HK-2 (cell line): ENCODE data around the gene NRXN3.
"Not testable (repeated sequence)": the region's sequence is repeated elsewhere in the genome, so short reads cannot be mapped to it uniquely, and the experiment has no call there.

Experiments used
- DNase-seq: peaks from one replicate; pipeline ENCODE4 v3.0.0-alpha.2; 2018; ENCODE audit not compliant: unreplicated experiment

Gene NRXN3

DNA sequence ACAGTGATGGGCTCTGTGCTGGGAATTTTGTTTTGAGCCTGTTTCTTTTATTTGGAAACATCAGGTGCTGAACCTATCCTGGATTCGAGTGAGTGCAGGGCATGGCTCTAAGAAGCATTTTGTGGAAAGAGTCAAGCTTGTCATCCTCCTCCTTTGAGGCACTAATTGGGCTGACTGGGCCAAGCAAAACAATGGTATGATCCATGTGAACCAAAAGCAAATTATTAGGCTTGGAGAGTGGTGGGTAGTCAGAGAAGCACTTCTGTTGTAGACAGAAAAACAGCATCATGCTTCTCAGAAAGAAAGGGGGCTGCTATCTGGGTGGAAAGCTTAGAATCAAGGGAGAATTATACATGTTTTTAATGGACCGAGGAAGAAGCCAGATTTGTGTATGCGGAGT, 1559.6 kb downstream of the NRXN3 start:
- no peak for DNase-seq

DNA sequence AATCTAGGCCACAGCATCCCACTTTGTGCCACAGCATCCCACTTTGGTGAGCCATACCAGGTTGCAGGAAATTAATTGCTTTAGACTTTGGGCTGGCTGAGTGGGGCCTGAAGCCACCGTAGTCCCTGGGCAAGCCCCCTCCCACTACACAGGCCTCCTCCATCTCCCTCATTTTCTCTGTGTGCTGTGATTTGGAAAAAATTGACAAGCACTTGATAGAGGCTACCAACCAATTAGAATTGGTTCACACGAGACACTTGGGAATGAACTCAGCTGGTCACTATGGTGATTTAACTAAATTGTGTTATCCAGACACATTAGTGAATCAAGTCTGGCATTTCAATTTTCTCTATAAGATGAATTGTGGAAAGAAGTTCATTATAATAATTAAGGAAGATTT, 1560.0 kb downstream of the NRXN3 start:
- DNase-seq = no peak

DNA sequence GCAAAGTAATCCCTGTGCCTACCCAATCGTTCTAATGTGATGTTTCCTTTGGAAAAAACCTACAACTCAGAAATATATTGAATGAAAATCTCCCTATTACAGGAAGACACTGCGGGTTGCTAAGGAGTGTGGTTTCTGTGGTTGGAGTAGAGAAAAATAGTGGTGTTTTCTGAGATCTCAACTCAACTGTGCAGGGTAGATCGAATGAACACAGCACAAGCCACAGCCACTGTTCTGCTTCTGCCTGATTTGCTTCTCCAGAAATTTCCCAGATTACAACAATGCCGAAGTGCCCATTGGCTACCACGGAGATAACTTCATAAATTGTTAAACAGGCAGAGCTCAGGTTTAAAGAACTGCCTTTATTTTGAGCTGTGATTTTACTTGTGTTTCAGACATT, 1560.8 kb downstream of the NRXN3 start:
- no peak for DNase-seq

DNA sequence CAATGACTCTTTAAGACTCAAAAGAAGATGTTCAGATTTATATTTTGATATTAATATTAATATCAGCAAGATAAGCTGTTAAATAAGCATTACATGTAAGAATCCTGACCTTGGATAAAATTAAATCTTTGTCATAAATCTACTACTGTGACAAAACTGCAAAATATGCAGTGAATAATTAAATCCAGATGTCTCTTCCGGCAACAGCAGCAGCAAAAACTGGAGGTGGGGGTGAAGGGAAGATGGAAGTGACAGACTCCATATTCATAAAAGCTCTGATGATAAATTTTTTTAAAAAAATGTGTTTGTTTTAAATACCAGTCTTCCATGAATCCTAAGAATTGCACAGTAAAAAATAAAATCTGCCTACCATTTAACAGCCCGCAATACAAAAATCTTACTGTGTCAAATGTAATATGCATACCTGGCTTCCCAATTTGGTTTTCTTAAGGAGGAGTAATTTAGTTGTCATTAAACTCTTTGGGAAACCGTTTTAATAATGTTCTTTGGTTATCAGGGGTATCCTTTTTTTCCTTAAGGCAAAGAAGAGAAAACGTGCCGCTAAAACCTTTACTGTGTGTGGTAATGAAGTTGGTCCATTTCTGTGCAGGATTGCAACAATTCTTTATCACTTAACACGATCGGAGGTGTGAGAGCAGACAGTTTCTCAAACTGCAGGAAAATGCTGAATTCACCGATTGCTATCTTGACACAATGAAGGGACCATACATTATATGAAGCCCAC, 1562.9 kb downstream of the NRXN3 start:
- DNase-seq = no peak

DNA sequence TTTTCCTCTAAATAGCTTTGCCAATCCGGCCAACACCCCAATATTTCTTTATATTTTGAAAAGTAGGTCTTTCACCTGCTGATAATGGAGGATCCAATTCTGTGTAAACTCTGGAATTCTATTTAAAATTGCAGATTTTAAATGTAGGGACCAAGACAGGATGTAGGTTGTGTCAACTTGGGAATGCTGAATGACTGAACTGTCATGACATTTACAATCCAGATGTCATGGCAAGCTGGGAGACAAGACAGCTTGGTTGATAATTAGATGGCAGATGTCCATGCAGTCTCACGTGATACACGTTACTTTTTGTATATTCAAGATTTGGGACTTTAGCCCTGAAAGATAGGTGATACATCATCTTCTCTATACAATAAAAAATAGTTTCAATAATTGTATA, 1564.0 kb downstream of the NRXN3 start:
- no peak for DNase-seq

DNA sequence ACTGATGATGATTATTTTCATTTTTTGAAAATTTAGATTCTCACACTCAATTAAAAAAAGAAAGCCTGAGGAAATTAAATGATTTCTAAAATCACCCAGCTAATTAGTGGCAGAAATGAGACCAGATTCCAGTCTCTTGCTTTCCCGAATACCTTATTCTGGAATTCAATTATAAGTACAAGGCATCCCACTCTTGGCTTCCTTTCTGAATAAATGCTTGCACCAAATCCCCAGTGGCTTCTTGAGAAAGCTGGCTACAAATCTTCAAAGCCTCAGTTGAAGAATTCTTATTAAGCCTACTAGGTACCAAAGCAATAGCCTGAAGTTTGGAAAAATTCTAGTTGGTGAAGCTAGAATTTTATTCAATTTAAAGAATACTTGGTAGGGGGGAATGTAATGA, 1564.5 kb downstream of the NRXN3 start:
- no peak for DNase-seq

DNA sequence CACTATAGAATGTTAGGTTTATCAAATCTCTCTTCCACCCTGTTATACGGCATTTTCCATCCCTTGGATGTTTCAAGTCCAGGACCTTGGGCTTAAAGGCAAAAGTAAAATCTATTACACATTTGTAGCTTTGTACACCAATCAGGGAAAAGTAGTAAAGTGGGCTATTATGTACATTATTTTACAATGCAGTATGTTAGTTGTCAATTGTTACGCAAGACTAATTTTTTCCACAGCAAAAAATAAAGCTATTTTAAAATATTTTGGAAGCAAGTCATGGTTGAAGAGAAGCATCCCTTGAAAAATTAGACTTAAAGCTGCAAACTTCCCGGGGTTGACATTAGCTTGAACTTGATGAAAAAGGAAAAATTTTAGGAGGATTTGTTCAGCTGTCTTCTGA, 1564.9 kb downstream of the NRXN3 start:
- no peak for DNase-seq

DNA sequence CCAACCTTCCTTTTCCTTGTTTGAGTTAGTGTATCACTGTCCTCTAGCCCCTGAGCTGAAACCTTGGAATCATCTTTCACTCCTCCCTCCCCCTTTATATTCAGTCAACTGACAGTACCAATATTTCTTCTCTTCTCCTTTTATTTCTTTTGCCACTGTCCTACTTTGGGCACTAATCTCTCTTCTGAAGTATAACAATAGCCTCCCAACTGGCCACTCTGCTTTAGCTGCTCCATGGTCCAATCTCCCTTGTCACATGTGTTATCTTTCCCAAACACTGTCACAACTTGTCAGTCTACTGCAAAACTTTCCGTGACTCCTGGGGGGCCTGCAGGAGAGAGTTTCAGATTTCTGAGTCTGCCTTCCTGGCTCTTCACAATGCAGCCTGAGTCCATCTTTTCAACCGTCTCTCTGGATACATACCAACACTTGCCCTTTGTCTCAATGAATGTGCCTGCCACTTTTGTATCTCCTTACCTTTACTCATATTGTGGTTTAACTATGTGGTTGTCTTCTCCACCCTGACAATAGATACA, 1570.0 kb downstream of the NRXN3 start:
- DNase-seq = no peak

DNA sequence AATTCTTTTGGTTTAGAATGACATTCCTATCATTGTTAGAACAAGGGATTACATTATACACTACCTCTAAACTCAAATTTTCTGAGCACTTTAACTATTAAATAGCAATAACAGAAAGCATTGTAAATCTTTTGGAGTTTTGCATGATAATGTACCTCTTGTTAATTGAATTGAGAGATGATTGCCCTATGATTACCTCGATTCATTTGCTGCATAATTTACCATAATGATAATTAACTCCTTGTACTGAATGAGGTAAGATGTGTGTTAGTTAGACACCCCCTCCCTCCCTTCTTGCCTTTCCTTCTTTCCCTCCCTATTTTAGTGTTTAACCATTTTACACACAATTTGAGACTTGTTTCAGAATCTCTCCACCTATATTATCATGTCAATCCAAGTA, 1572.0 kb downstream of the NRXN3 start:
- DNase-seq = no peak

DNA sequence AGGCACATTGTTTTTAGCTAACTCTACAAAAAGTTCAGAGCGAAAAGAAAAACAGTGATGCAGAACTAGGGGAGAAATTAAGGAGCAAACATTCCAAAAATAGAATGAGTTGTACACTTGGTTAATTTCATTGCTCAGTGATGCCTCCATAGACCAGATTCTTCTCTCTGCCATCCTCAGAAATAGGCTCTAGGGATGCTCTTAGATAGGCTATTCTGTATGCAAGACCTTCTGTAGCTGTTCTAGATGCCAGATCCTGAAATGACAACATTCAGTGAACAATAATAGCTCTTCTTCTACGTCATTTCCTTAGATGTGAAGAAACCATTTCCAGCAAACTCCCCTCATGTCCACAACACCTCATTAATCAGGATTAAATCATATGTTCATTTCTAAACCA, 1574.9 kb downstream of the NRXN3 start:
- no peak for DNase-seq

DNA sequence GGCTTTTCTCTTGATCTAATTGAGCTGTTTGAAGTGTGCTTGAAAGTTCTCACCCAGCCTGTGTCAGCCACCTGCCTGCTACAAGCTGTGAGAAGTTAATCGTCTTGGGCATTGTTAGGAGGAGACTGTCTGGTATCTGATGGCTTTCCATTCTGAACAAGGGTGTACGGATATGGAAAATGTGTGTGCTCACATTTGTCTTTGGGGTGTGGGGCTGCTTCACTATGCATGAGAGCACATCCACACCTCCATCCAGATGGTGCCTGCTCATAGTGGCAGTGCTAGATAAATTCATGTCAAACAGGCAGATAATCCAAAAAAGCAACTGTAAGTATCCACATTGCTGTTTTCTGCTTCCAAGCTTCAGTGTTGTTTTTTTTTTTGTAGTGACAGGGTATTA, 1578.9 kb downstream of the NRXN3 start:
- DNase-seq = no peak

DNA sequence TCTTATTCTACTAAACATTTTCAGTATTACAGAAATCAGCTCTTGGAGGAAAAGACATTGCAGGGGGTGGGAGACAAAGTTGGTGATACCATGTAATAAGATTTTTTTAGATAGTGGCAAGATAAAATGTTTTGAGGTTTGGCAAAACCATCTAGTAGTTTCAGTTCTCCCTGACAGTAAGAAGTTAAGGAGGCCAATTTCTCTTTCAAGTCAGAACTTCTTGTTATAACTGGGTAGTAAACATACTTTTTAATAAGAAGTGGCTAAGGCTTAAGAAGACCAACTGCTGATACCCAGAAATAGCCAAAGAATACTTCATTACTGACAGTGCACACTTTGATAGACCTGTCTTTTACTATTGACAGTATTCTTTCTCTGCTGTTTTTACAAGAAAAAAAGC, 1588.8 kb downstream of the NRXN3 start:
- DNase-seq = no peak

DNA sequence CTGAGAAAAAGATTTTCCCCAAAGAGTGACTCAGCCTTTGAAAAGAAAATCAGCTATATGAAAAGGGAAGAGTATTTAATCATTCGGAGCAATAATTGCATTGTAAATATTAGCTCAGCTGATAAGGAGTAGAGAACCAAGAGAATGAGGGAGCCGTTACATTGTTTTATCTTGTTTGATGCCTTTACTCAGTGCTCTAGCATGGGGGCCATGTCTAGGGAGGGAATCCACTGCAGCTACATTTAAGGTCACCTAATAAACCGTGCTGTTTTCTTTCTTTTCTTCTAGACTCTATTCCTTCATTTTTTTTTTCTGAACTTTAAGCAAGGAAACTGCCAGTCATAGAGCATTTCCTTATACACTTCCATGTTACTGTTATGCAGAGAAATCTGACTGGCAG, 1594.2 kb downstream of the NRXN3 start:
- DNase-seq = no peak

DNA sequence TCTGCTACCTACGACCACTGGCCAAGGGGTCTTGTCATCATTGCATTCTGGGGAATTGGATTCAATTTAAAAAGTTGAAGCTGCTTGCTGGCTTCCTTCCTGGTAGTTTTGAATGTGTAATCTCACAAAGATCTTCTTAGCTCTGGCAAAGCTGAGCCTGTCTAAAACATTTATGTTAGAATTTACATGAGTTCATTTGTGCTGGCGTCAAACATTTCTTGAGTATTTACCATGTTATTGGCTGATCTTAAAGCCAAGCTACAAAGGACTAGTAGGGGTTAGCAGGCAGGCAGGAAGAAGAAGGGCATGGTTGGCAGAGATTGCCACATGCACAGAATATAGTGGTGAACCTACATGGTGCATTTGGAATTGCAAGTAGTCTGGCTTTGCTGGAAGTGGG, 1596.3 kb downstream of the NRXN3 start:
- DNase-seq = no peak

DNA sequence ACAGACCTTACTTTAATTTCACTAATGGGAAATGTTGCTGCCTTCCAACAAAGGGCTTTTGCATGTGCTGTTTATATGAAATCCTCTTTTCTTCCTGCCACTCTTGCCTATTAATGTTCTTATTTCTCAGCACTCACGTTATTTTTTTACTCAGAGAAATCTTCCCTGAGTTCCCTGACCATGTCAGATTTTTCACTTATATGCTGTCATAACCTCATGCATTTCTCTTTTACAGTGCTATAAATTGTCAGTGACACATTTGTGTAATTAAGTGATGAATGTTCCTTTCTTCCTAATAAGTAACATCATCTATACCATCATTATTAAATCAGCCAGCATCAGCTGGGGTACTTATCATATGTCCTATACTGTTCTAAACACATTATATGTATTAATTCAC, 1597.1 kb downstream of the NRXN3 start:
- no peak for DNase-seq

DNA sequence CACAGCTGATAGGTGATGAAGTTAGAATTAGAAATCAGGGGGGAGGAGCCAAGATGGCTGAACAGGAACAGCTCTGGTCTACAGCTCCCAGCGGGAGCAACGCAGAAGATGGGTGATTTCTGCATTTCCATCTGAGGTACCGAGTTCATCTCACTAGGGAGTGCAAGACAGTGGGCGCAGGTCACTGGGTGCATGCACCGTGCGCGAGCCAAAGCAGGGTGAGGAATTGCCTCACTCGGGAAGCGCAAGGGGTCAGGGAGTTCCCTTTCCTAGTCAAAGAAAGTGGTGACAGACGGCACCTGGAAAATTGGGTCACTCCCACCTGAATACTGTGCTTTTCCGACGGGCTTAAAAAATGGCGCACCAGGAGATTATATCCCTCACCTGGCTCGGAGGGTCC, 1597.5 kb downstream of the NRXN3 start:
- not testable (repeated sequence) for DNase-seq

DNA sequence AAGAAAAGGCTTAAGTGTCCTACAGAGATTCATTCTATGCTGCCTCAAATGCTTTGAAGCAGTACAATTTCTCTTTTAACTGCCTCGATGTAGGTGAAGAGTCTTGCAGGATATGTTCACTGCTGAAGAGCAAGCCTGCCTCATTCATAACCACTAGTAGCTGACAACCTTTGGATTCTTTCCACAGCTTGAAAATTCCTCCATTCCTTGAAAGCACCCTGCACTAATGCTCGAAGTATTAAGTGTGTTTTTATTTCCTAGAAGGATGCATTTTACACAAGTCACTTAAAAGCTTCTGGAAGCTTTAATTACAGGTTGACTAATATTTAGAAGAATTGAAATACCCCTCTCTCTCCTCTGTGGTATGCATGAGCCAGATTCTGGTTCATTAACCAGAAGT, 1611.7 kb downstream of the NRXN3 start:
- DNase-seq = no peak

DNA sequence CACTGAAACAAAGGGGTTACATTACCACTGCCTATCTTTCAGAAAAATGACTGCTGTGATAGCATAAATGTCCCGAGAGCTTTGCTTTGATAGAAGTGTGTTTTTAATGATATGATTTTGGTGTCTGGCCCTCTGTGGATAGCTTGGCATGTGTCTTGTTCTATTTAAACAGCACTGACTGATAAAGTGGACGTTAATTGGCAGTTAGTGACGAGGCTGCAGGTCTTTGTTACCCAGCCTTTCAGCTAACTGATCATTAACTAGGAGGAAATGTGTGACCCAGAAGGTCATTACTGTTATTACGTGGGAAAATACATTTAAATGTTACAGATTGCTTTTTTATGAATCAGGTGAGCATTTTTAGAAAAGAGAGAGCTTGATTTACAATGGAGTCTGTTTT, 1612.9 kb downstream of the NRXN3 start:
- no peak for DNase-seq

DNA sequence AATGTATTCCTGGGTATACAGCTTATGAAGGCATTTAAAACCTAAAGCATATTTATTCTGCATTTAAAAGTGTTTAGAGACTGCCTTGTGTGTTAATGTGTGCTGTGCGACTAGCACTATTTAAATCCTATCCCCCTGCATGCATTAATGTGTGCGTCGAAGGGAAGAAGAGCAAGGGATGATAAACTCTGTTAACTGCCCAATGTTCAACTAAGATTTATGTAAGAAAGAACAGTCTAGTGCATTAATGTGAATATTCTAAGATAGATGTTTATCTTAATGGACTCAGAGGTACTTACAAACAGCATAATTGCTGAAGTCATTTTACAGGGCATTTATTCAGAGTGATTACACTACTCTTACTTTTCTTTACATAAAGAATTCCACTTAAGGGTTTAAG, 1616.3 kb downstream of the NRXN3 start:
- DNase-seq = no peak

DNA sequence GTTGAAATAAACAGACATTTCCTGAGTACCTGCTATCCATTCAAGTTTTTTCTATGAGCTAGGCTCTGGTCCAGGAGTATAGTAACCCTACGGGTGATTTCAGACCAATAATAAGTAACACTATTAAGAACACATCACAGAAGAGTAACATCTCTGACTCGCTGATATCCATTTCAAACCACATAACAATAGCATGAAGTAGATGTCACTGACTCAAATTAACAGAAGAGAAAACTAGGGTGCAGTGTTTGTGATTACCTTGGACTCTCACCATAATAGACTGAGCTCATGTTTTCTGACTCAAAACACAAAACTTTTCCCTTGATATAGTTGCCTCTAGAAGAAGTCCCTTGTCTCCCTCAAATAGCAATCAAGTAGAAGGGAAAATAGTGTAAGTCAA, 1618.2 kb downstream of the NRXN3 start:
- DNase-seq = no peak

DNA sequence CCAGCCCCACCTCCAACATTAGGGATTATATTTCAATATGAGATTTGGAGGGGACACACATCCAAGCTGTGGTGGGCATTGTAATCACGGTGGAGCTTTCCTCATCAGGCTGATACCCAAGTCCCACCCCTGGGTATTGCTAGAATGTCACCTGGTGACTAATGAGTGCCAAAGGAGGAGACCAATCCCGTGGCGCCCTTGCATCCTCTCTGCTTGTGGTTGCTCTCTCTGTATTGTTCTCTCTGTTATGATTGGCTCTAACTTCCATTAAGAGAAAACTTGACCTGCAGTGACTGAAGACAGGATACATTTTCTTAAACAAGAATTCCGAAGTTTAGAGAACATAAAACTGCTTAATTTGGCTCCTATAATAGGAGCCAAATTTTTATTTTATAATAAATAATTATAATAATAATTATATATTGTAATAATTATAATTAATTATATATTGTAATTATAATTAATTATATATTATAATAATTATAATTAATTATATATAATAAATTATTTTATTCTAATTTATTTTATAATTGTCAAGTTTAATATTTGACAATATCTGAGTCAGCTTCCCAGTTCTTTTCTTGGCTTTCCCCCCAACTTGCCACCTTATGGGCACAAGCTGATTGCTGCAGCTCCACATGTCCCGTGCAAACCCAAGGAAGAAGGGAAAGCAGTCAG, 1621.0 kb downstream of the NRXN3 start:
- no peak for DNase-seq

DNA sequence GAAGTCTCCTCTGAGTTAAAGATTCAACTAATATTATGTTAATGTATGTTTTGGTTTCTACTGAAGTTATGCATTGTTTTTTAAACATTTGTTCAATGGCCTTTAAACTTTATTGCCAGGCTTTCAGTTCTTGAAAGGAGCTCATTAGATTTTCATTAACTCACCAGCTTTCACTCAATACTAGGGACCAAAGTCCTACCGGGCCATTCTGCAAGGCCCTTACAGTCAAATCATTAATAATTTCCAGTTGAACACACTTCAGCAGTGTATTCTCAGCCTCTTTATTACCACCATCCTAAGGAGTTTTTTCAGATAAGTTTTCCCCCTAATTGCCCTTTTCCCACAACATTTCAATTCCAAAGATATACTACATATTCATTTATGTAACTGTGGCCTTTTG, 1631.9 kb downstream of the NRXN3 start:
- no peak for DNase-seq

DNA sequence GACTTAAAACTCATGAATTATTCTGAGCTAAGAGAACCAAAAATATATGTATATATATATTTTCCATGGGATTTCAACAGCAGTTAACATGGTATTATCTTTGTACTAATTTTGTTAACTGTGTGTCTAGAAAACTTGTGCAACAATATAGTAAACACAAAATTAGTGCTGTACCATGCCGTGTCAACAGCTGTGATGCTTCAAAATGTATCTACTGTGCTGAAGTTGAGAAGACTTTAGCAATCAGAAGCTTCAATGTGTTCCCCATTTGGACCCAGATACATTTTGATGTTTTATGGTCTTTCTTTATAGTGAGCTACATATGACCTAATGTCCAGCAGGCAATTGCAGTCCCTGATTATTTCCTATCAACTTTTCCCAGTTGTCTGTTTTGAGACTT, 1635.5 kb downstream of the NRXN3 start:
- DNase-seq = no peak
